GM21576 (cell line): ENCODE data around the gene OSBP2.

Source experiments
- ATAC-seq: cut with Tn5 transposase; IDR thresholded peaks from one replicate; pipeline ENCODE4 v1.9.1; 2021; ENCODE audit warnings: mild to moderate bottlenecking, moderate library complexity; ENCODE audit not compliant: unreplicated experiment

OSBP2 gene

GRCh38 chr22:30867746-30868662 lies 173.3 kb downstream of the OSBP2 start:
- no peak for ATAC-seq

DNA sequence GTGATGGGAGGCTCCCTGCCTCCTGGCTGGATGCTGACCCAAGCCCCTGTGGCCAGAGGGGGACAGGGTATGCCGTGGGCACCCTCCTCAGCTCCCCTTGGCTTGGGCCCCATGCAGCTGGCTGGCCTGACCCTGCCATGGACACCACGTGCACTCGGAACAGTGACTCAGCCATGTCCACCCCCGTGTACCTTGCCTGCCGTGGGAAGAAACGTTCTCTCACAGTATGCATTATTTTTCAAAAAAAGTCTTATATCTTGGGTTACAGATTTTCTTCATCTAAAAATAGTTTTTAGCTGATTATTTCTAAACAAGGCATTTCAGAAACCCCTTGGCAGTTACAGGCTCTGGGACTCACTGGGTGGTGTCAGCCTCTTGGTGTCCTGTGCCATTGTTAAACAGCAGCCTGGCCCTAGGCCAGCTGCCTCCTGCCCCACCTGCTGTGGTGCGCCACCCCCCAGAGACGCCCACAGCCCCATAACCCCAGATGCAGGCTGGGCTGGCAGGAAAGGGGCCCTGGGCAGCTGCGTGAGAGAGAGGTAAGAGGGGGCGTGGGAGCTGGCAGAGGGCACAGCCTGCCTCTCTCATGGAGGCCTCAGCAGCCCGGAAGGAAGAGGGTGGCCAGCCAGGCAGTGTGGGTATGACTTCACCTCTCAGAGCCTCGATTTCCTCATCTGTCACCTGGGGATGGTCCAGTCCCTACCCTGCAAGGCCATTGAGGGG lies 174.2 kb downstream of the OSBP2 start:
- no peak for ATAC-seq

DNA sequence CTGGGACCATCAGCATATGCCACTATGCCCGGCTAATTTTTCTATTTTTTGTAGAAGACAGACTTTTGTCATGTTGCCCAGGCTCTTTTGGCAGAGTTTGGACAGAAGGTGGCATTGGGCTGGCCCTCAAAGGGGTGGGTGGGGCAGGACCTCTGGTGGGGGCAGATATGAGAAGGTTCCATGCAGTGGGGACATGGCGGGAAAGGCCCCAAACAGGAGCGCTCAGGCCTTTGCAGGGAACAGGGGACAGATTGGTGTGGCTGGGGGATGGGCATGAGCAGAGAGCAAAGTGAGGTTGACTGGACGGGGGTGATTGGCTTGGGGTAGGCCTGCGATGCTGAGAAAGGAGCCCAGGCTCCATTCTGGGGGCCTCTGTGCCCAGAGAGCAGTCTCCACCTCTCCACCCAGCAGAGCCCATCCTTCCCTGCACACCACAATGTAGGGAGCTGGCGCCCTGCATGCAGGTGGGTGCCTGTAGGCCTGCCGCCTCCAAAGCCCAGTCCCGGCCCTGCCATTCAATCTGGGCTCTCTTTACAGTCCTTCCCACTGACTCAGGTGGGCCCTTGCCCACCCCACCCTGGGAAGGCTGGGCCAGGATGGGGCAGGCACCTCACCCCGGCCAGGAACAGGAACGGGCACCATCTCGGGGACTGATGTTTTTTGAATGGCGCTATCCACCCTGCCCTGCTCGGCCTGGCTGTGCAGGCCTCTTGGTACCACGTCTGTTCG lies 175.2 kb downstream of the OSBP2 start:
- ATAC-seq: no peak

- ATAC-seq: no peak
These were observed 176.0 kb downstream of the OSBP2 start for GRCh38 chr22:30870451-30871345.

DNA sequence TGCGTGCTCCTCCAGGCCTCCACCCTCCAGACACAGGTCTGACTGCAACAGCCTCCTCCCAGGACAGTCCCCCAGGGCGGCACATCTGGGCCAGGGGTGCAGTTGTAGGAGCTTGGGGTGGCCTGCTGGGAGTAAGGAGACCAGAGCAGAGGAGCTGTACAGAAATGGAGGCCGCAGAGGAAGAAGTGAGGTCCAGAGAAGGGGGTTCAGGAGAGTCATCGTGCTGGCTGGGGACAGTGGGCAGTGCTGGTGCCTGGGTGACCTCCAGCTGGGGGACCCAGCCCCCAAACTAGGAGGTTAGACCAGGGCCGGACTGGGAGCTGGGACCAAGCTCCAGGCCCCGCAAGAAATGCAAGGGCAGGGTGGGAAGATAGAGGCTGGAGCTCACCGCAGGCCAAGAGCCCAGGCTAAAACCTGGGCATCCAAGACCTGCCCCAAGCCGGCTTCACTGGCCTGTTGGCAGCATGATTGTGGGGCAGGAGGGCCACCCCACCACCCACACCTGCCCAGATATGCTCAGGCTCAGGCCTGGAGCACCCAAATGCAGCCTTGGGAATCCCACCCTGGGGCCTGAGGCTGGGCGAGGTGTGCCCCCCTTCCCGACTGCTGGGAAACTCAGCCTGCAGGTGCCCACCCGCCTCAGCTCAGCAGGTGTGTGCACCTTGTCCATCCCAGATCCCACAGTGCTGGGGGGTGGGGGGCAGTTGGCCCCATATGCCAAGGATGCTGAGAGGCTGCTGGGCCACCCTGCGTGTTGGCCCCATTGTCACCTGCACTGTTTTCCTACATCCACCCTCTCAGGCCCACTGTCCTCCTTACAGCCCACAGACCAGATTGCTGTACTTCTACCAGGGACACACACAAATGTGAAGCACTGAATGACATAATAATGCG lies 177.0 kb downstream of the OSBP2 start:
- no peak for ATAC-seq

DNA sequence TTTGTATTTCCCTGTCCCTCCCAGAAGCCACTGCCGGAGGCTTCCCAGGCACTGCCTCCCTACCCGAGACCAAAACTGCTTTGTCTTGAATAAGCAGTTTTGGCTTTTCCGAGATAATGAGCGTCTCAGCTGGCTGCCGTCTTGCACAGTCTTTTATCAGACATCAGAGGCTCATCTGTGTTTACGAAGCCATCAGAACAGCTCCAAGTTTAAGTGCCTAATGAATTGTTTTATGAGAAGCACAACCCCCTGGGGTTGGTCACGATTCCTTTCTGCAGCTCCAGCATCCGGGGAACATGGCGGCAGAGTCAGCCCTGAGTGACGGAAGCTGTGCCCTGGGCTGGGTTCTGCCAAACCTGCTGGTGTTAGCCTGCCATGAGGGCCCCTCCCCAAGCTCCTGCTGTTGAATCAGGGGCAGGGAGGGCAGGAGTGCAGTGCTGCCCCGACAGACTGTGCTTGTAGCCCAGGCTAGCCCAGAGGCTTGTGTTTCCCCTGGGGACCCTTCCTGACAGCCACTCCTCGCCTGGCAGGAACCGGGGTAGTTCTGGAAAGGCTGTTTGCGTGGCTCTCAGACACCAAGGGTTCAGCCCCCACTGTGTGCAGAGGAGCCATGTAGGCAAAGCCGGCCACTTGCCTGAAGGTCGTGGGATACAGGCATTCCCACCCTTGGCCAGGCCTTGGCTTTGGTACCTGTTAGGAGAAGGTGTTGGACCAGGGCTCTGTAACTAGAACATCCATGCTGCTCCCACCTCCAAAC lies 177.8 kb downstream of the OSBP2 start:
- ATAC-seq: no peak

DNA sequence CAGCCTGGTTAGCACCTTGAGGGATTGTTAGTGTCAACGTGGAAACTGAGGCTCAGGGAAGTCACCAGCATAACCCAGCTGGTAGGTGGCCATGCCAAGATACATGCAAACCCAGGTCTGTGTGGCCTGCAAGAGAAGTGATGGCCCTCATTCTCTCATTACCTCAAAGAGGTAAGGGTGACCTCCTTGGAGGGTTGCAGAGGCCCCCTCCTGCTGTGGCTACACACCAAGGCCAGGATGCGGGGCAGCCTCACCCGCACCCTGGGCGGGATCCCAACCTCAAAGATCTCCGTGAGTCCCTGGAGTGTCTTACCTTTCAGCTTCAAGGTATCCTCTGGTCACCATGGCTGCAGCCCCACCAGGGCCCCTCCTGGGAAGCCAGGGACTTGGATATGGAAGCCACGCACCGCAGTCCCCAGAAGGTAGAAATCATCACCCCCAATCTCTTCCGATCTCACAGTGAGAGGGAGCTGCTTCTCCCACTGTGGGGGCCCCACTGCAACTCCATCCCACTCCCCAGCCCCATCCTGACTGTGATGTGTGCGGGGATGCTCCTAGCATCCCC lies 178.5 kb downstream of the OSBP2 start:
- no peak for ATAC-seq

DNA sequence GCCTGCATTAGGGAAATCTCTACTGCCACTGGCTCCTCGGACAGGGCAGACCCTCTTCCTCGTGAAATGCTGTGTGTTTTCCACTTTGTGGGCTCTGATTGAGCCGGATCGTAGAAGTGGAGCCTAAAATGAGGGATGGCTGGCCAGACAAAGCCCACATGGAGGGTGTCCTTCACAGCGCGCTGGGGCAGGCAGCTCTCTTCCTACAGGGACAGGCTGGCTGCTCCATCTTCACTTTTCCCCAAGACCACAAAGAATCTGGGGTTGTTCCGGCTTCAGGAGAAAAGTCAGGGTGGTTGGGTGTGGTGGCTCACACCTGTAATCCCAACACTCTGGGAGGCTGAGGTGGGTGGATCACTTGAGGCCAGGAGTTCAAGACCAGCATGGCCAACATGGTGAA lies 179.0 kb downstream of the OSBP2 start:
- ATAC-seq: no peak

- ATAC-seq: no peak
These were observed 180.0 kb downstream of the OSBP2 start for GRCh38 chr22:30874431-30875370.

GRCh38 chr22:30875481-30876215 lies 181.0 kb downstream of the OSBP2 start:
- no peak for ATAC-seq

- no peak for ATAC-seq
These were observed 181.6 kb downstream of the OSBP2 start for GRCh38 chr22:30876221-30876751.

GRCh38 chr22:30876915-30877553 lies 182.4 kb downstream of the OSBP2 start:
- ATAC-seq: no peak

GRCh38 chr22:30877662-30878515 lies 183.2 kb downstream of the OSBP2 start:
- ATAC-seq: no peak

DNA sequence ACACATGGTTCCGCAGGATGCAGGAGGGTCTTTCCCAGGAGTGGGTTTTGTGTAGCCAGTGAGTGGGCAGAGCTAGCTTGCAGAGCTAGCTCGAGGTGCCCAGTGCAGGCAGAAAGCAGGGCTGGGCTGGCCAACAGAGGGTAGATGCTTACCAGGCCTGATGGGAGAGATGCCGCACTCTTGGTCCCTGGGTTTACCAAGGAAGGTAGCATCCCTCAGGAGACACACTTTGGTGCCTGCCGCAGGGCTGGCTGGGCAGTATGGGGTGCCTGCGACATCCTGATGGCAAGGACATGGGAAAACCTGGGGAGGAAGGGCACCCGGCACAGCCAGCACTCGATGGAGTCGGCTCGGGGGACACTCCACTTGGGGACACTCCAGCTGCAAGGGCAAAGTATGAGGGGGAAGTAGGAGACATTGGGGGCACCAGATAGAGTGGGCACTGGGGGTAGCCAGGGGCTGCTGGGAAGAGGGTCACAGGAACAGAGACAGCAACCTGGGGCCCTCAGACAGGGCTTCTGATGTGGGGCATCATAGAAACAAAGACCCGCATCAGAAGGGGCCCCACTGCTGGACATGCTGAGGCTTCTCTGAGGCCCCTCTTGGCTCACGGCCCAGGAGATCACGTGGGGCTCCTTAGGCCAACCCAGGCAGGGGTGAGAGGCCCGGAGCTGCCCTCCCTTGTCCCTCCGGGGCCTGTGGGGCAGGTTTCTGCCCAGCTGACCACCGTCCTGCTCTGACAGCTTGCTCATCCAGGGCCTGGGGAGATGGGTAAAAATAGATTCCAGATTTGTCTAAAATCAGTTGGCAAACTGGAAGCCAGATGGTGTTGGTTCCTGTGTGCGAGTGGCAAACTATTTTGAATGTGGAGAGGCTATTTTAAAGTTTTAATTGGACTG lies 184.1 kb downstream of the OSBP2 start:
- no peak for ATAC-seq
